MM.1S (cell line): ENCODE results near the gene GRAP.

Experiments
- DNase-seq: peaks from one replicate; pipeline ENCODE4 v3.0.0-alpha.2; 2015
- H2AFZ ChIP-seq: fragments of 300-600 bp; sonication (generic); 2 replicates; pipeline ENCODE4 v1.6.0; 2016; ENCODE audit warnings: antibody characterized with exemption, low read length
- H3F3A ChIP-seq: fragments of 300-600 bp; sonication (generic); 2 replicates; pipeline ENCODE4 v1.6.1; 2016; ENCODE audit warnings: mild to moderate bottlenecking, antibody characterized with exemption, low read length, moderate library complexity, mixed read lengths; ENCODE audit not compliant: insufficient read depth
- H3K27ac ChIP-seq: fragments of 300-600 bp; sonication (generic); 2 replicates; pipeline ENCODE4 v1.5.1; 2016; ENCODE audit warnings: mild to moderate bottlenecking, low read length
- H3K27me3 ChIP-seq: fragments of 300-600 bp; sonication (generic); replicated peaks from 2 replicates; pipeline ENCODE4 v1.6.0; 2016; ENCODE audit warnings: low read length; ENCODE audit not compliant: insufficient read depth
- H3K36me3 ChIP-seq: fragments of 300-600 bp; sonication (generic); replicated peaks from 2 replicates; pipeline ENCODE4 v1.6.1; 2016; ENCODE audit warnings: mild to moderate bottlenecking, low read length, mixed read lengths; ENCODE audit not compliant: insufficient read depth
- H3K4me1 ChIP-seq: fragments of 300-600 bp; sonication (generic); 2 replicates; pipeline ENCODE4 v1.6.1; 2016; ENCODE audit warnings: low read length, mixed read lengths
- H3K4me2 ChIP-seq: fragments of 300-600 bp; sonication (generic); 2 replicates; pipeline ENCODE4 v1.6.0; 2016; ENCODE audit warnings: low read depth, low read length
- H3K4me3 ChIP-seq: fragments of 300-600 bp; sonication (generic); 2 replicates; pipeline ENCODE4 v1.5.1; 2016; ENCODE audit warnings: low read length, mixed read lengths
- H3K79me2 ChIP-seq: fragments of 300-600 bp; sonication (generic); 2 replicates; pipeline ENCODE4 v1.6.1; 2016; ENCODE audit warnings: mixed run types, low read length, mixed read lengths
- H3K9ac ChIP-seq: fragments of 300-600 bp; sonication (generic); 2 replicates; pipeline ENCODE4 v1.6.1; 2016; ENCODE audit warnings: low read length, mixed read lengths
- H3K9me2 ChIP-seq: fragments of 300-600 bp; sonication (generic); replicated peaks from 2 replicates; pipeline ENCODE4 v1.6.1; 2016; ENCODE audit warnings: mild to moderate bottlenecking, low read length, mixed read lengths; ENCODE audit not compliant: insufficient read depth
- H3K9me3 ChIP-seq: fragments of 300-600 bp; sonication (generic); replicated peaks from 2 replicates; pipeline ENCODE4 v1.6.1; 2016; ENCODE audit warnings: mild to moderate bottlenecking, low read length, mixed read lengths; ENCODE audit not compliant: insufficient read depth
- H4K20me1 ChIP-seq: fragments of 300-600 bp; sonication (generic); 2 replicates; pipeline ENCODE4 v1.6.1; 2016; ENCODE audit warnings: mild to moderate bottlenecking, low read length, moderate library complexity, mixed read lengths; ENCODE audit not compliant: insufficient read depth
- CTCF ChIP-seq: fragments of 300-600 bp; sonication (generic); IDR thresholded peaks from 2 replicates; pipeline ENCODE4 v1.5.1; 2016; ENCODE audit warnings: antibody characterized with exemption, low read length, mixed read lengths
- EZH2 ChIP-seq: fragments of 300-600 bp; sonication (generic); optimal IDR thresholded peaks from 2 replicates; pipeline ENCODE3; 2017; ENCODE audit warnings: low read depth, mild to moderate bottlenecking, antibody characterized with exemption, low read length, mixed read lengths
- EZH2phosphoT487 ChIP-seq: fragments of 300-600 bp; sonication (generic); IDR thresholded peaks from 2 replicates; pipeline ENCODE4 v1.6.1; 2018; ENCODE audit warnings: antibody characterized with exemption, low read length

Gene GRAP

GRCh38 chr17:19017804-19018599, 28.8 kb downstream of the GRAP start:
- Histone ChIP-seq H3K9me2 (no peaks in the 10 kb centered on the region), H3F3A (no peaks in the 10 kb centered on the region), H3K36me3 (no peaks in the 10 kb centered on the region), H3K9ac (no peak overlapping the region), H3K27me3 (no peaks in the 10 kb centered on the region), H4K20me1 (no peaks in the 10 kb centered on the region), H3K27ac (no peak overlapping the region), H3K4me1 (no peaks in the 10 kb centered on the region), H3K4me2 (no peak overlapping the region), H3K79me2 (no peaks in the 10 kb centered on the region), H2AFZ (no peak overlapping the region), H3K4me3 (no peak overlapping the region), H3K9me3 (no peaks in the 10 kb centered on the region)
- no peak for DNase-seq
- TF ChIP-seq EZH2 (no peak), CTCF (no peak), EZH2phosphoT487 (no peak)

DNA sequence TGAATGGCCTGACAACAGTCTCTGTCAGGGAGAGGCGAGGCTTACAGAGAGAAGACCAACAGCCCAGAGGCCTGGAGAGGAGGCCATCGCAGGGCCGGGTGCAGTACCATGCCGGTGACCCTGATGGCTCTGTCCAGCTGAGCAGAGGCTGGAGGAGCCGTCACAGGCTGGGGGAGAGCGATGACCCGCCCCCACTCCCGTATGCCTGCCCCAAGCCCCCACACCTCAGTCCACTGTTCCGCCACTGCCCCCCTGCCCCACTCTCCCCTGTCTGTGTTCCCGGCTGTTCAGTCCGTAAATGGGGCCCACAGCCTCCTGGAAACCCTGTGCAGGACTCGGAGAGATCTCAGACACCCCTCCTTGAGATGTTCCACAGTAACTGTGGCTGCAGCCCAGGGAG, 29.4 kb downstream of the GRAP start:
- Histone ChIP-seq H3K27me3 (no peaks in the 10 kb centered on the region), H3K9me2 (no peaks in the 10 kb centered on the region), H3K9ac (no peak overlapping the region), H3K79me2 (no peaks in the 10 kb centered on the region), H3K36me3 (no peaks in the 10 kb centered on the region), H2AFZ (no peak overlapping the region), H3K9me3 (no peaks in the 10 kb centered on the region), H3K4me3 (no peak overlapping the region), H3F3A (no peaks in the 10 kb centered on the region), H4K20me1 (no peaks in the 10 kb centered on the region), H3K4me2 (no peak overlapping the region), H3K4me1 (no peaks in the 10 kb centered on the region), H3K27ac (no peak overlapping the region)
- DNase-seq, result no peak
- TF ChIP-seq EZH2 (no peak), EZH2phosphoT487 (no peak), CTCF (no peak)

DNA sequence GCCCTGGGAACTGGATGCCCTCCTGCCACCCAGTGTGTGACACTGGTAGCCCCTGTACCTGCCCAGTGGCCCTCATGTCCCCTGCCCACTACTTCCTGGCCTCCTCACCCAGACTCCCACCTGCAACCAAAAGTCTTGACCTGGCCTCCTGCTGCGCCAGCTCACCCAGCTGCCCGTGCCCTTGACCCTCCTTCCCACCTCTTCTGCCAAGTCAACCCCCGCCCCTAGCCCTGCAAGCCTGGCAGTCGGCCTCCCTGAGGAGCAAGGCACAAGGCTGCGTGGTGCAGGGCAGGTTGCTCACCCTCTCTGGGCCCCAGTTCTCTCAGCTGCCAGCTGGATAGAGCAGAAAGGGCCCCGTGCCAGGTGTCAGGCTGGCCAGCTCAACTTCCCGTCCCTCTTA, 29.9 kb downstream of the GRAP start:
- no peaks in the 10 kb centered on the region for H3K79me2 ChIP-seq
- H4K20me1 ChIP-seq, result no peaks in the 10 kb centered on the region
- H3K27me3 ChIP-seq, result no peaks in the 10 kb centered on the region
- H3K4me1 ChIP-seq, result no peaks in the 10 kb centered on the region
- no peak overlapping the region for H2AFZ ChIP-seq
- H3K36me3 ChIP-seq, result no peaks in the 10 kb centered on the region
- H3K27ac ChIP-seq, result no peak overlapping the region
- no peak overlapping the region for H3K9ac ChIP-seq
- no peak for DNase-seq
- no peak overlapping the region for H3K4me2 ChIP-seq
- H3F3A ChIP-seq, result no peaks in the 10 kb centered on the region
- H3K9me3 ChIP-seq, result no peaks in the 10 kb centered on the region
- no peaks in the 10 kb centered on the region for H3K9me2 ChIP-seq
- TF ChIP-seq CTCF, result no peak
- no peak for TF ChIP-seq EZH2
- TF ChIP-seq EZH2phosphoT487, result no peak
- no peak overlapping the region for H3K4me3 ChIP-seq
